DMS153 treated with DMSO at 0.1 percent for 48 hours (cell line): ENCODE results near the gene GUCY2D.
A peak's percentile ranks its signal among the peaks of the same experiment; 100 is the strongest.
"Not testable (repeated sequence)": the region's sequence is repeated elsewhere in the genome, so short reads cannot be mapped to it uniquely, and the experiment has no call there.

Experiments
- DNase-seq: peaks from one replicate; lab custom pipeline; 2025; ENCODE audit not compliant: unreplicated experiment; lab: John Stamatoyannopoulos, UW

Gene GUCY2D

DNA sequence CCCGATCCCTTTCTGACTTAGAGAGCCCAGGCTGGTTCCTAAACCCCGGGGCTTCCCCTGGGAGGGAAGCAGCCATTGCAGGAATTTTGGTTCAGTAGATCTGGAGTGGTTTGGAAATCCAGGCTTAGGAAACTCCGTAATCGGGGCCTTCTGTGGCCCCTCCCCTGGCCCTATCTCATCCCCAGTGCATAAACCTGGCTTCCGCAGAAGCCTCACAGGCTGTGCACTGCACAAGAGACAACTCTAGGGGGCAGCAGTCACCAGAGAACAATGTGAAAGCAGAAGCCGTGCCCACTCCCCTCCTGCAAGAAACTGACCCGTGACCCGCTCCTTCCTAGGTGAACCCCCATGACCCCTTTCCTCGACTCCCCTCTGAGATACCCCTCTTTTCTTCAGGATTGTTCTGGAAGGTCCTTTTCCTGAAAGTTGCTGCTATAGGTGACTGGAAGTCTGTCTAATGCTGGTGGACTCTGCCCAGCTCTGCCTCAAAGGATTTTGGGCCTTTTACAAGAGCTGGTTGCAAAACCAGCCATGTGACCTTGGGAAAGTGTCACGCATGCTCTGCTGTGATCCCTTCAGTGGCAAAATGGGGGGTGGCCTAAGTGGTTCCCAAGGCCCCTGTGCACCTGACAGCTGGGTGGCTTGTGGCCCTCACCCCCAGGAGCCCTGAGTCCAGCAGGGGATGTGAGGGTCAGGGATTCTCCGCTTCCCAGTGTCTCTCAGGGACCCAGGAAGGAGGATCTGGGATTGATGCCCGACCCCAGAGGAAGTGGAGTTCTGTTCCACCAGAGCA, 14.4 kb downstream of the GUCY2D start:
- no peak for DNase-seq

DNA sequence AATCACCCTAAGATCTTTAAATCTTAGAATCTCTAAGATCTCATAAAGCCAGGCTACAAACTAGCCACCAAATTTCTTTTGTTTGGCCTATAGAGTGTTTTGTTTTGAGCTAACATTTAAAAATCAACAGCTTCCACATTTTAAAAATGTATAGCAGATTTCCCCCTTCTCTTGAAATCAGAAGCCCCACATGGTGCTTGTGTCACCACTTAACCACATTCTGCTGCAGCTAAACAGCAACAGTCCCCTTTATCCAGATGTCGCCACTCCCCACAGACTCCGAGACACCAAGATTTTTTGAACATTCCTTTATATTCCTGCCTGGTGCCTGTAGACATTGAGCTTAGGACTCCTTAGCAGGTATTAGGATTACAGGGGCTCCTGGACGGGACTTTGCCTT, 16.0 kb downstream of the GUCY2D start:
- DNase-seq, result no peak

DNA sequence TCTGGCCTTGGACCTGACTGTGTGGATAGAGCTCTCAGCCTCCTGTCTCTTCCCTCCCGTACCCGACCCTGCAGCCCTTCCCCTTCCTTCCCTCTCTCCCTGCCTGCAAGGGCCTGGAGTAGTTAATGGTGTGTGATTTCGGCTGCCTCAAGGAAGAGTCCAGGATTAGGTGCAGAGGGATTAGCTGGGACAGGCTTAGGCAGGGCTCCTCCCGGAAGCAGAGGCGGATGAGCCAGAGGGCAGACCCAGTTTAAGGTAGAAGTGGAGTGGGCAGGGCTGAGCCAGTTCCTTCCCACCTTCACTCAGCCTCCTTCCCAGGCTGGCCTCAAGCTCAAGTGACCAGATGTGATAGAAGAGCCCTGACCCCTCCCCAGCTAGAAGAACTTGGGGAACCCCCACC, 16.8 kb downstream of the GUCY2D start:
- DNase-seq, result no peak

DNA sequence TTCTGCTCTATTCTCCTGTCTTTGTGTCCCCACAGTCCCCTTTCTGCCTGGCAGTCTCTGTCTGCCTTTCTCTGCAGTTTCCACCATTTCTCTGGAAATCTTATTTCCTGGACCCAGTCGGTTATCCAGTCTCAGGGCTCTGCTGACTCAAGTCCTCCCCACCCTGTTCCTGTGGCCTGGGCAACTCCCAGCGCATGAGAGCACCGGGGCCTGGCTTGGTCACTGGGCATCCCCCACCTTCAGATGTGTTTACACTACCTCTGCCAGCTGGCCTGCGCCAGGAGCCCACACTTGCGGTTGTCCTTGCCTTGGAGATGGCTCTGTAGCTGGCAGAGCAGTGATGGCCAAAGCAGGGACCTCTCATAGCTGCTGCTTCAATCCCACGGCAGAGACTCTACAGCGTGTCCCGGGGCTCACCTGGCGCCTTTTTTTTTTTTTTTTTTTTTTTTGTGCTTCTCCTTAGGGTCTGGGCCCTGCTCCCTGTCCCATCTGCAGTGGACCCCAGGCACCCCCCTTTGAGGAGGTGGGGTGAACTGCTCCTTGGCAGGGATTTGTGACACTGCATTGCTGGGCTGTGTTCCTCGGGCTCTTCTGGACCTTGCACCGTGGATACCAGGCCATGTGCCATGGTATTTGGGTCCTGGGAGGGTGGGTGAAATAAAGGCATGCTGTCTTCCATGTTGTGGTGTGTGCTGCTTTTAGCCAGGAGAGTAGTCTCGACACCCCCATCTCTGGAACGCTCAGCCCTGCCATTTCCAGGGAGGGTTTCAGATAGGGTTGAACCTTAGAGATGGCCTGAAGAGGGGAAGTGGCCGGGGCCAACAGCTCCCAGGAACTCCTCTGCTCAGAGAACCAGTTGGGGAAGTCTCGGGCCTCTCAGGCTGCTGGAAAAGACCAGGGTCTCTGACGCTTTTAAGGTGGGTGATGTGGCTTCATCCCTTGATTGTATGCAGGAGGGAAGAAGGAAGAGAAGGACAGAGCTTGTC, 17.5 kb downstream of the GUCY2D start:
- no peak for DNase-seq

DNA sequence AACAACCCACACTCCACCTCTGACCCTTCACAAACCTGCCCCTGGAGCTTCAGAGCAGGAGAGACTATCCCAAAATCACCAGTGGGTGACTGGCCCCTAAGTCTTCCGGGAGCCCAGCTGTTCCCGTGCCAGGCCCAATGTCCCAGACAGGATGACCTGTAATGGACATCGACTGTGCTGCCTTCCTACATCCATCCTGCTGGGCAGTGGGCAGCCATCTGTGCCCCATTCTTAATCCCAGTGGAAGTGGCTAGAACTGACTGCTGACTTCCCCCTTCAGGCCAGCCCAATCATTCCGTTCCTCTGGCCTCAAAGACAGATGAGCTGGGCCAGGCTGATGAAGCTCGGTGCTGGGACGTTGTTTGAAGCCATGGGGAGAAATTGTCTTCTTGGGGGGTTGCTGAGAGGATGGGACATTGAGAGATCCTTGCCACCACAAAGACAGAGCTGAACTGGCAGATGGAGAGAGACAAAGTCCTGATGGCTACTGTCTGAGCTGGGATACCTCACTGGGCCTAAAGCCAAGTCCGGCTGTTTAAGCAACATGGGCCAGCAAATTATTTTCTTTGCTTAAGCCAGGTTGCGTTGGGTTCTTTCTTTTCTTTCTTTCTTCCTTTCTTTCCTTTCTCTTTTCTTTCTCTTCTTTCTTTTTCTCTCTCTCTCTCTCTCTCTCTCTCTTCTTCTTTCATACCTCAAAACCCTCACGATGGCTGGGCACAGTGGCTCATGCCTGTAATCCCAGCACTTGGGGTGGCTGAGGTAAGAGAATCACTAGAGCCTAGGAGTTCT, 18.6 kb downstream of the GUCY2D start:
- DNase-seq, result no peak

DNA sequence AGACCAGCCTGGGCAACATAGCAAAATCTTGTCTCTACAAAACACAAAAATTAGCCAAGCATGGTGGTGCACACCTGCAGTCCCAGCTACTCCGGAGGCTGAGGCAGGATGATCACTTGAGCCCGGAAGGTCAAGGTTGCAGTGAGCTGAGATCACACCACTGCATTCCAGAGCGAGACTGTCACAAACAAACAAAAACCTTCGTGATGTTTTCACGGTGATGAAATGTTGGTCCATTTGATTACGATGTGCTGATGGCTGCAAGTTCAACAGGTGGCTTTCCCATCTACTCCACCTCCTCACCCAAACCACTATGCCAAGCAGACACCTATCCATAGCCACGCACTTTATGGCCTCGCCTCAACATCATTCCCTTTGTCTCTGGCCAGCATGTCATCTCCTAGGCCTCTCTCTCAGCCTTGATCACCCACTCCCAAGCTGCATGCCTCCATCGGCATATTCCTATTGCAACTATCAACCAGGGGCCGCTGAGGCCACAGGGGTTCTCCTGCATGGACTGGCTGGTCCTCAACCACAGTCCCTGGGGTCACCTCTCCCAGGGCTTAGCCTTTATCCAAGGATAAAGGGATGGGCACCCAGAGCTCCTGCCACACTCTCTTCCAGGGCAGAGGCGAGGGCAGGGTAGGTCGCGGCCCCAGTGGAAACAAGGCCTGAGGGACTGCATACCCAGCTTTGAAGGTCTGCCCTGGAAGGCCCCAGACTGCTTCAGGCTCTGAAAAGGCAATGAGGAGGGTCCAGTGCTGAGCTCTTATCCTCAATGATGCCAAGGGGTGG, 19.3 kb downstream of the GUCY2D start:
- no peak for DNase-seq

DNA sequence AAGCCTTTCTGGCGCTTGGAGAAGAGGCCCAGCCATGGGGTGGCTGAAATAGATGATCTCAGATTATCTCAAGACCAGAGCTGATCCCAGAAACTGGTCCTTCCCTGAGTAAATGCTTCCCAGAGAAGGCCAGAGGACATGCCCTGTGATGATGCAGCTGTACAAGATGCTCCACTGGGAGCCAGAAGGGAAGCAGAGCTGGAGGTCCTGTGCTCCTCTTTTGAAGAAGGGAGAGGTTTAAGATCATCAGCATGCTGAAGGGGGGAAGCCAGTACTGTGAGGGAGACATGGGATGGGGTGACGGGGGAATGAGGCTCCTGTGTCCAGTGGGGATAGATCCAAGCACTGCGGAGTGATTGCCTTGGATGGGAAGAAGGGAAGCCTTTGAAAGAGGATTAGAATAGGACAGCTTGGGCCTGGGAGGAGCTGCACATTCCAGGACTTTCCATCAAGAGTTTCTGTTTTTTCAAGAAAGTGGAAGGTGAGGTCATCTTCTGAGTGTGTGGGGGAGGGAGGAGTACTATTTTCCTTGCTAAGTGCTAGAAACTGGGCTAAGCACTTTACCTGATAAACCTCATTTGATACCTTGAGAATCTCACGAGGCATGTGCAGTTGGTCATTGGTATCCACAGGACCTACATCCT, 20.1 kb downstream of the GUCY2D start:
- DNase-seq, result no peak

DNA sequence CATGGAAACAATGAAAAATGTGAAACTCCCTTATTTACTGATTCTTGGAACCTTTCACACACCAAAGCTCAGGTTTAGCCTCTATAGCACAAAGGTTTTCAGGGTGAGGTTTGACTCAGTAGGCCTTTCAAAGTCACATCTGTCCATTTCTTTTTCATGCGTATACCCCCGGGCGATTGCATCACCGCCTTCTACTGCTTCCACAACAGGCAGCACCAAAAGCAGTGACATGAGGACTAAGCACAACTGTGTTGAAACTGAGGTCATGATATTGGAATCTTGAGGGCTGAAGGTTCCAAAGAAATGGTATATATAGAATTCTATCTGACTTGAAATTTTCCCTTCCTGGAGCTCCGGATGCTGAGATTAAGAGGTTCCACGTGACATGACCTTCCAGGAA, 21.7 kb downstream of the GUCY2D start:
- DNase-seq, result not testable (repeated sequence)

DNA sequence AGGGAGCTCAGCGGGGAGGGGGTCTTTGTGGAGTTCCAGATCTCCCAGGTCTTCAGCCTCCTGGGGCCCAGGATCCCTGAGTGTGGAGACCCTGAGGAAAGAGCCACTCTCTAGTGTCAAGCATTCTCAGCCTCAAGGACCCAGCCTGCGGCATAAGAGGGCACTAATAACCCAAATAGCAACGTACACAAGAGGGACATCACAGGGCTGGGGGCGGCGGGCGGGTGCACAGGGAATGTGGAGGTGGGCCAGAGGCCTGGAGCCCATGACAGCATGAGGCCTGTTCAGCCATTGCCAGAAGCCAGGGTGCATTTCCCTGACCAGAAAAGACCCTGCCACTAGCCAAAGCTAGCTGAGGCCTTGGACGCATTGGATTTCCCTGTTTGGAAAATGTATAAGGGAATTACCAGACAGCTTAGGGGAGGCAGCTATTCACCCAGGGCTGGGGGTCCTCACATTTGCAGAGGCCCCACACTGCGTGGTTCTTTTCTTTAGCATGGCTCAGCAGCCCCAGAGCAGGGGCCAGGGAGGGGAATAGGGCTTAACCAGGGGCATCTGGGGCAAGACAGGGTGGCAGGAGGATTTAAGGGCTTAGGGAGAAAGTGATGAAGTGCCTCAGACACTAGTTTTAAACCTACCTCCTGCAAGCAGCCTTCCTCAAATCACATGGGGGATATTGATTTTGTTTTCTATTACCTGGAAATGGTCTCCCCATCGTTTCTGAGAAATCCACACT, 22.9 kb downstream of the GUCY2D start:
- DNase-seq, result no peak

DNA sequence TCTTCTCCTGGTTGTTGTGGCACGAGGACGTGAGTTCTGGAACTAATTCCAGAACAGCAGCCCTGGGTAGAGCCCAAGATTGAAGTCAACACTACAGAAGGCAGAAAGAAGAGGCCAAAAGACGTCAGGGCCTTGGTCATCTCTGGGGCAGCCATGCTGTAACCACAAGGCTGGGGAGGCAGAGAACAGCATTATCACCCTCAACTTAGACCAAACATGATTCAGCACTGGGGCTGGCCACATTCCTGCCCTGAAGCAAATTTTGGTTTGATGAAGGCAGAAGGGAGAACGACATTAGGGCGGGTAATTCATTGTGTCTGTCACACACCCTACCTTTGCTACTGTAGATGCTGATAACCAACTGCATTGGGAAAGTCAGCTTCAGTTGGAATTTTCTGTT, 26.7 kb downstream of the GUCY2D start:
- DNase-seq, result no peak

DNA sequence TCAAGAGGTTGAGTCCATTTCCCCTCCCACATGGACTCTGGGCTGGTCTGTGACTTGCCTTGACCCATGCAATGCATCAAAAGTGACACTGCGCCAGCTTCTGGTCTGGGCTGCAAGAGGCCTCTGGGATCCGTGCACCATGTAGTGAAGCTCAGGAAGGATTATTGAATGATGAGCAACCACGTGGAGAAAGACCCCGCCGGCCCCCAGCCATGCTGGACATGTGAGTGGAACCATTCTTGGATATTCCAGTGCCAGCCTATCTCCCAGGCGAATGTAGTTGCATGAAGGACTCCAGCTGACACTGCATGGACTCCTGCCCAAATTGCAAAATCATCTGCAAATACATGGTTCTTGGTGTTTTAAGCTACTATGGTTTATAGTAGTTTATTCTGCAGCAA, 28.8 kb downstream of the GUCY2D start:
- no peak for DNase-seq

DNA sequence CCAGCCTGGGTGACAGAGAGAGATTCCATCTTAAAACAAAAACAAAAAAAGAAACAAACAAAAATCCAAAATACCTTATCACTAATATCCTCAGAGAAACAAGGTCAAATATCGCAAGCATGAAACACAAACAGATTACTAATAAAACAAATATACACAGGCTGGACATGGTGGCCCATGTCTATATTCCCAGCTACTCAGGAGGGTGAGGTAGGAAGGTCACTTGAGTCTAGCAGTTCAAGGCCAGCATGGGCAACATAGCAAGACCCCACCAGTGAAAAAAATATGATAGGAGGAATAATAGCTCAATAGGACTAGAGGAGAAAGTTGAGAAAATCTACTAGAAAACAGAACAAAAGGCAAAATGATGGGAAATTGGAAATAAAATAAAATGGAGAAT, 29.5 kb downstream of the GUCY2D start:
- DNase-seq, result no peak

DNA sequence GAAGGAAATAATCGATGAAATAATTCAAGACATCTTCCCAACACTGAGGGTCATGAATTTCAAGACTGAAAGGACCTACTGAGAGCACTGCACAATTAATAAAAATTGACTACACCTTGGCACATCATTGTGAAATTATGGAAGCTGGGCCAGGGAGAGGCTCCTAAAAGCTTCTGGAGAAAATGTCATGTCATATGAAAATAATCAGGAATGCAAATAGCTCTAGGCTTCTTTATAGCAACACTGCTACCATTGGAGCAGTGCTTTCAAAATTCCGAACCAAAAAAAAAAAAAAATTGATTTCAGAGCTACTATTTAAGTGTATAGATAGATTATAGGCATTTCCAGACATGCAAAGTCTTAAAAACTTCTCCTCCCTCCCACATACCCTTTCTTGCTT, 30.0 kb downstream of the GUCY2D start:
- DNase-seq, result no peak

DNA sequence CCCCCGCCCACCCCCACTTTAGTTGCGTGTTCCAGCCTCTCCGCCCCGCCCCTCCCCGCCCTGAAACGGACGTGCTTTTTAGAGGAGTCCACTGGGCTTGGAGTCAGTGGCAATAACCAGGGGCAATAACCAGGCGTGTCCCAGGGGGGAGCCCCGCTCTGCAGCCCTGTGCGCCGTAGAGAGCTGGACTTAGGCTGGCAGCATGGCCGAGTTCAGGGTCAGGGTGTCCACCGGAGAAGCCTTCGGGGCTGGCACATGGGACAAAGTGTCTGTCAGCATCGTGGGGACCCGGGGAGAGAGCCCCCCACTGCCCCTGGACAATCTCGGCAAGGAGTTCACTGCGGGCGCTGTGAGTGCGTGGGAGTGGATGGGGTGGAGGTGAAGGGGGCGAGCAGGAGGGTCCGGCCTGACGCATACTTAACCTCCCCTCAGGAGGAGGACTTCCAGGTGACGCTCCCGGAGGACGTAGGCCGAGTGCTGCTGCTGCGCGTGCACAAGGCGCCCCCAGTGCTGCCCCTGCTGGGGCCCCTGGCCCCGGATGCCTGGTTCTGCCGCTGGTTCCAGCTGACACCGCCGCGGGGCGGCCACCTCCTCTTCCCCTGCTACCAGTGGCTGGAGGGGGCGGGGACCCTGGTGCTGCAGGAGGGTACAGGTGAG, 36.7 kb downstream of the GUCY2D start, which contains the start of gene ALOX15B:
TSS of gene ALOX15B (plus strand) at position 106 of the 657 bp plus-strand sequence. CDS start at position 203, 97 bp downstream.
- DNase-seq, result no peak

DNA sequence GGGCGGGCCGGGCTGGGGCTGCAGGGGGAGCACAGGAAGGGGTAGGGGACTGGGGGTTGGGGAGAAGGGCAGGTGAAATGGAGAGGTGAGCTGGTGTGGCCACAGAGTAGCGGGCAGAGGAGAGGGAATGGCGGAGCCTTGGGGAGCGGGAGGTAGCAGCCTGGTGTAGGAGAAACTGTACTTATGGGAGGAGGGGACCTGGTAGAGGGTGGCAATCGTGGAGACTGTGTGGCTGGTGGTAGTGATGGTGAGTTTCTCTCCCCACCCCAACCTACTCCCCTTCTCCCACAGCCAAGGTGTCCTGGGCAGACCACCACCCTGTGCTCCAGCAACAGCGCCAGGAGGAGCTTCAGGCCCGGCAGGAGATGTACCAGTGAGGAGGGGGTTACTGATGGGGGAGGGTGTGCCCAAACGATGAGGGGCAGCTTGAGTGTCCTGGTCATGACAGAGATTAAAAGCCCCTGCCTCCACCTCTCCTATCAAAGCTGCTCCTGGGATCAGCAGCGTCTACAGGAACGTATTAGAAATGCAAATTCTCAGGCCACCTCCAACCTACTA, 37.3 kb downstream of the GUCY2D start:
- DNase-seq, result no peak

DNA sequence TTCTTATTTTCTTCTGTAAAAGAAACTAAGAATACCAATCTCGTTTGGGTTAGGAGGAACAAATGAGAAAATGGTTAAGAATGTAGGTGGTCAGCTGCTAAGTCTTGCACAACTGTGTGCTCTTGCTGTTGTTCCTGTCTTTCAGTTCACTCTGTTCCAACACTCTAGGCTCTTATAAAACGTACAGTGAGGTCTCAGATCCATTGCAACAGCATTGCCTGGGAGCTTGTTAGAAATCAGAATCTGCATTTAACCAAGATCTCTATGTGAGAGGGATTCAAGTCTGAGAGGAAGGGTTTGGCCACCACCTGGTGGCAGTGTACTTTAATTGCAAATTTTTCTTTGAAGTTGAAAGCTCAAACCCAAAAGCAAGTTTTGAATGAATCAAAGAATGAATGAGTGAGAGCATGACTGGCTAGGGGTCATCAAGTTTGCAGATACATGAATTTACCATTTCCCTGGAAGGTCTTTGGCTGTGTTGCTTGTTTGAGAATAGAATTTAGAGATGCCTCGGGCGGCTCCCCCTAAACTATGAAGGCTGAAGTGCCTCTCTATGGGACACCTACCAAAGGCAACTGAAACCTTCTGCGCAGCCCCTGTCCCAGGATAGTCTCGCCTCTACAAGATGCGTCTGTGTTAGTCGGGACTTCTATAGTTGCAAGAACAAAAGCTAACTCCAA, 39.0 kb downstream of the GUCY2D start:
- DNase-seq, result peak; percentile 1

DNA sequence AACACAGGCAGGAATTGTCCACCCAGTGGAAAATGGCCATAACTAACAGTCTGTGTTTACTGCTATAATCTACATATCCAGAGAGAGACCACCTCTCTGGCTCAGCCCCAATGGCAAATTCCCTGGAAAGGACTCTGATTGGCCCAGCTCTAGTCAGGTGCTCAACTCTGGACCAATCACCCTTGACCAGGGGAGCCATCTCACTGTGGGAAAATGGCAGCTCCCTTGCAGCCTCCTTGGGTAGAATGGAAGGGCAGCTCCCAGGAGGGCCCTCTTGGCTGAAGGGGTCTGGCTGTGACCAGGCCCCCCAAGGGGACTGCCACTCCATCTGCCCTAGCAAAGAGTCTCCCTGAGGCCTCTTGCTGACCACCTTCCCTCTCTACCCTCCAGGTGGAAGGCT, 39.6 kb downstream of the GUCY2D start:
- DNase-seq, result no peak
